Endothelial cell of umbilical vein (primary cell): Measurements from ENCODE around the gene ATP5MG. TPM values are rescaled to one million over a fixed set of nuclear protein-coding genes. Genes with fewer than 3 reads are reported as not detected.

Source experiments
- BruUV-seq: library from RNA; stranded (reverse); fragments of 400-500 nt; replicated peaks from 2 replicates; lab custom pipeline; 2021; lab: Mats Ljungman, UMichigan
- CTCF ChIA-PET: fragments of 300-600, 350-600 bp; sonication (Branson Sonifier 250); formaldehyde crosslinking; loops from one replicate; lab custom pipeline; 2021; ENCODE audit warnings: antibody characterized with exemption, inconsistent platforms; lab: Charles Lee
- POLR2A ChIA-PET: fragments of 300-600, 350-600 bp; sonication (Branson Sonifier 250); formaldehyde crosslinking; loops from one replicate; lab custom pipeline; 2021; ENCODE audit warnings: antibody characterized with exemption, inconsistent platforms; lab: Charles Lee
- DNase-seq: peaks from one replicate; pipeline ENCODE4 v3.0.0-alpha.2; 2011; ENCODE audit warnings: low read depth, low spot score
- FAIRE-seq: peaks from 2 replicates; lab custom pipeline; 2011; peaks lifted over from hg19 to GRCh38; lab: Jason Lieb, UNC
- H2AFZ ChIP-seq: 2 replicates; pipeline ENCODE4 v1.6.0; 2012; ENCODE audit warnings: low read depth, low read length, control low read depth, inconsistent platforms
- H3K27ac ChIP-seq: 2 replicates; pipeline ENCODE4 v1.5.1; 2011; ENCODE audit warnings: low read depth, mild to moderate bottlenecking, control low read depth, low read length, moderate library complexity; ENCODE audit not compliant: insufficient read depth
- H3K27me3 ChIP-seq, 2 experiments: 2 replicates each; pipeline versions ENCODE4 v1.6.0 to v1.6.1; 2011; ENCODE audit warnings: low read length in 2 of 2, mixed read lengths in 1 of 2; ENCODE audit not compliant: control insufficient read depth in 2 of 2, insufficient read depth in 2 of 2
- H3K36me3 ChIP-seq, 2 experiments: 2 replicates in 1 of 2; 3 replicates in 1 of 2; pipeline ENCODE4 v1.5.1; 2011; ENCODE audit warnings: low read length in 2 of 2, mild to moderate bottlenecking in 1 of 2, moderate library complexity in 1 of 2; ENCODE audit not compliant: control insufficient read depth in 2 of 2, insufficient read depth in 2 of 2; ENCODE audit errors: extremely low read depth in 1 of 2
- H3K4me1 ChIP-seq: 3 replicates; pipeline ENCODE4 v1.5.1; 2011; ENCODE audit warnings: mild to moderate bottlenecking, low read length; ENCODE audit not compliant: control insufficient read depth, insufficient read depth; ENCODE audit errors: extremely low read depth
- H3K4me2 ChIP-seq: 2 replicates; pipeline ENCODE4 v1.6.1; 2011; ENCODE audit warnings: low read length, control low read depth, mixed read lengths; ENCODE audit not compliant: insufficient read depth
- H3K4me3 ChIP-seq, 3 experiments: fragments of 200-600 bp in 1 of 3; sonication (generic), shearing (Covaris generic) in 1 of 3; replicated peaks in 1 of 3; 2 replicates each; pipeline ENCODE4 v1.5.1; 2011 to 2016; ENCODE audit warnings: control low read depth in 3 of 3, low read length in 3 of 3, mild to moderate bottlenecking in 2 of 3, inconsistent platforms in 1 of 3, low read depth in 1 of 3, moderate library complexity in 1 of 3; ENCODE audit not compliant: insufficient read depth in 1 of 3
- H3K79me2 ChIP-seq: 2 replicates; pipeline ENCODE4 v1.6.0; 2012; ENCODE audit warnings: low read length, inconsistent platforms; ENCODE audit not compliant: control insufficient read depth, insufficient read depth
- H3K9ac ChIP-seq: replicated peaks from 2 replicates; pipeline ENCODE3; 2011; ENCODE audit warnings: low read length, control low read depth; ENCODE audit not compliant: insufficient read depth; ENCODE audit errors: extremely low read depth
- H3K9me1 ChIP-seq: replicated peaks from 3 replicates; pipeline ENCODE4 v1.6.0; 2011; ENCODE audit warnings: mild to moderate bottlenecking, low read length; ENCODE audit not compliant: control insufficient read depth, insufficient read depth; ENCODE audit errors: extremely low read depth
- H3K9me3 ChIP-seq: replicated peaks from 2 replicates; pipeline ENCODE4 v1.5.1; 2012; ENCODE audit warnings: low read length, inconsistent platforms; ENCODE audit not compliant: control insufficient read depth, insufficient read depth
- H4K20me1 ChIP-seq: replicated peaks from 2 replicates; pipeline ENCODE3; 2011; ENCODE audit warnings: mild to moderate bottlenecking, low read length; ENCODE audit not compliant: control insufficient read depth, insufficient read depth; ENCODE audit errors: extremely low read depth
- EZH2 ChIP-seq: IDR thresholded peaks from 2 replicates; pipeline ENCODE4 v1.6.1; 2012; ENCODE audit warnings: borderline replicate concordance, low read depth, mild to moderate bottlenecking, moderate library complexity, low read length, inconsistent platforms; ENCODE audit not compliant: severe bottlenecking
- FOS ChIP-seq: IDR thresholded peaks from 2 replicates; pipeline ENCODE4 v1.6.1; 2011; ENCODE audit warnings: mild to moderate bottlenecking, low read length, moderate library complexity, borderline replicate concordance; ENCODE audit not compliant: insufficient read depth
- GATA2 ChIP-seq: IDR thresholded peaks from 2 replicates; pipeline ENCODE4 v1.7.0; 2011; ENCODE audit warnings: low read depth, mild to moderate bottlenecking, moderate library complexity, mixed read lengths, low read length; ENCODE audit not compliant: insufficient read length, insufficient read depth
- JUN ChIP-seq: IDR thresholded peaks from 2 replicates; pipeline ENCODE4 v1.6.1; 2011; ENCODE audit warnings: borderline replicate concordance, low read depth; ENCODE audit not compliant: insufficient read length, insufficient read depth
- MYC ChIP-seq: IDR thresholded peaks from one replicate; pipeline ENCODE4 v1.6.1; 2011; ENCODE audit warnings: mild to moderate bottlenecking, low read depth, low read length
- POLR2A ChIP-seq: IDR thresholded peaks from 2 replicates; pipeline ENCODE4 v1.6.1; 2012; ENCODE audit warnings: low read depth, mild to moderate bottlenecking, control low read depth, low read length
- POLR2AphosphoS5 ChIP-seq: IDR thresholded peaks from 2 replicates; pipeline ENCODE4 v1.6.1; 2012; ENCODE audit warnings: low read depth, mild to moderate bottlenecking, control low read depth, low read length, moderate library complexity; ENCODE audit not compliant: insufficient read depth
- dilution Hi-C: fragments of 300-500 bp; cut with MboI; formaldehyde crosslinking; loops from one replicate; pipeline ENCODE4 v1.15.0; 2019; ENCODE audit warnings: low sequenced_read_pairs; ENCODE audit not compliant: extremely low pct_ligation_motif_present
- intact Hi-C: fragments of 100-400 bp; cut with micrococcal nuclease; formaldehyde crosslinking; loops from one replicate; pipeline ENCODE4 v1.10.0; 2022
- polyA plus RNA-seq, 4 experiments: library from polyadenylated mRNA; depleted of rRNA in 3 of 4; stranded (reverse) in 3 of 4; unstranded in 1 of 4; fragments of >200 nt; gene quantifications; 2 replicates each; pipeline versions ENCODE4 v1.2.1 to v1.2.3, GENCODE V29; 2011 to 2012; ENCODE audit warnings: missing spikeins in 1 of 4
- total RNA-seq: library from RNA; stranded (reverse); gene quantifications from 2 replicates; pipeline ENCODE4 v1.2.3, GENCODE V29; 2021
- TF ChIP-seq, protein P1 (sequence below), 2 donors: IDR thresholded peaks; 1 replicate in 1 of 2; 2 replicates in 1 of 2; pipeline ENCODE4 v1.5.1; 2011; ENCODE audit warnings: low read length in 2 of 2, mild to moderate bottlenecking in 2 of 2, moderate library complexity in 2 of 2, control low read depth in 1 of 2, inconsistent platforms in 1 of 2, low read depth in 1 of 2; ENCODE audit not compliant: insufficient read depth in 1 of 2; ENCODE audit errors: extremely low read depth in 1 of 2
- TF ChIP-seq, protein P2 (sequence below): IDR thresholded peaks from 2 replicates; pipeline ENCODE4 v1.6.1; 2011; ENCODE audit not compliant: insufficient read depth, insufficient read length

ATP5MG gene
- total and polyA plus RNA-seq, 2 donors (not counting 3 experiments of a cell fraction or from before 2014, with no cell fraction given): 211 to 439 TPM

DNA sequence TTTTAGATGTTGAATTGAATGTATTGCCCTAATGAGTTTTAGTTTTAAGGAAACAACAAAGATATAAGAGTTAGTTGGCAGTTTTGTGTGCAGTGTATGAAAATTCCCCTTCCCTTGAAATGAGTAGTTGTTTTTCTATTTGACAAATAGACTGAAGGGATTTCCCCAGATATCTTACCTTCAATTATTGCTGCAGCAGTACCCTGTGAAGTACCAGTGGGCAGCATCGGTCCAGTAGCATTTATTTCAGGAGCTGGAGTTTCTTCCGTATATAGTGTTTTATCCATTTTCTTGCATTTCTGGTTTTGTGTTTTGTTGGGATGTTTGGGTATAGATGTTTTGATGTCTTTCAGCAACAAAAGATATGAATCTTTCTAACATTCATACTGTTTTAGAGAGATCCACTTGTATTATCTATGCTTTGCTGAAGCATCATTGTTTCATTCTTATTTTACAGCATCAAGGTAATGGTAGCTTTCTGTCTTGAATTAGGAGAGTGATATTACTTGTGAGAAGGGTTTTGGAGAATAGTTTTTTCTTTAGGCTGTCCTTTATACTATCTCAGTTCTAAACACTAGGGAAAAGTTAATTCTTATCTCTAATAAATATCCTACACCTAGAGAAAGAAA, 42.3 kb downstream of the ATP5MG start:
- ChIA-PET POLR2A (no interaction called here), CTCF (interaction anchor here (1.0 to 1.3 kb wide), 2 partner anchors 10 to 13 kb away, joined by 3 to 8 read pairs; no protein-coding TSS in a partner anchor)
- Histone ChIP-seq H3K4me2 (no peak overlapping the region), H3K27ac (no peak overlapping the region), H3K9me3 (no peaks in the 10 kb centered on the region), H3K79me2 (peaks cover 92% of the 10 kb centered on the region), H3K9ac (no peak overlapping the region), H3K9me1 (no peaks in the 10 kb centered on the region), H2AFZ (no peak overlapping the region), H3K36me3 (no peaks in the 10 kb centered on the region), H4K20me1 (peaks cover 42% of the 10 kb centered on the region), H3K4me1 (peaks cover 15% of the 10 kb centered on the region), H3K4me3 (no peak overlapping the region), H3K27me3 (no peaks in the 10 kb centered on the region)
- no peak for DNase-seq
- dilution Hi-C loops: no loop called here
- FAIRE-seq: no peak
- intact Hi-C loops: no loop called here
- TF ChIP-seq POLR2A: no peak
- TF ChIP-seq, protein P1, sequence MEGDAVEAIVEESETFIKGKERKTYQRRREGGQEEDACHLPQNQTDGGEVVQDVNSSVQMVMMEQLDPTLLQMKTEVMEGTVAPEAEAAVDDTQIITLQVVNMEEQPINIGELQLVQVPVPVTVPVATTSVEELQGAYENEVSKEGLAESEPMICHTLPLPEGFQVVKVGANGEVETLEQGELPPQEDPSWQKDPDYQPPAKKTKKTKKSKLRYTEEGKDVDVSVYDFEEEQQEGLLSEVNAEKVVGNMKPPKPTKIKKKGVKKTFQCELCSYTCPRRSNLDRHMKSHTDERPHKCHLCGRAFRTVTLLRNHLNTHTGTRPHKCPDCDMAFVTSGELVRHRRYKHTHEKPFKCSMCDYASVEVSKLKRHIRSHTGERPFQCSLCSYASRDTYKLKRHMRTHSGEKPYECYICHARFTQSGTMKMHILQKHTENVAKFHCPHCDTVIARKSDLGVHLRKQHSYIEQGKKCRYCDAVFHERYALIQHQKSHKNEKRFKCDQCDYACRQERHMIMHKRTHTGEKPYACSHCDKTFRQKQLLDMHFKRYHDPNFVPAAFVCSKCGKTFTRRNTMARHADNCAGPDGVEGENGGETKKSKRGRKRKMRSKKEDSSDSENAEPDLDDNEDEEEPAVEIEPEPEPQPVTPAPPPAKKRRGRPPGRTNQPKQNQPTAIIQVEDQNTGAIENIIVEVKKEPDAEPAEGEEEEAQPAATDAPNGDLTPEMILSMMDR (IDR thresholded peaks at IDR 0.05; ENCODE audit: extremely low read depth in 1 of 2, insufficient read depth in 1 of 2, low read depth in 1 of 2, low read length in 2 of 2): no peak
- BruUV-seq: no TSS peak

DNA sequence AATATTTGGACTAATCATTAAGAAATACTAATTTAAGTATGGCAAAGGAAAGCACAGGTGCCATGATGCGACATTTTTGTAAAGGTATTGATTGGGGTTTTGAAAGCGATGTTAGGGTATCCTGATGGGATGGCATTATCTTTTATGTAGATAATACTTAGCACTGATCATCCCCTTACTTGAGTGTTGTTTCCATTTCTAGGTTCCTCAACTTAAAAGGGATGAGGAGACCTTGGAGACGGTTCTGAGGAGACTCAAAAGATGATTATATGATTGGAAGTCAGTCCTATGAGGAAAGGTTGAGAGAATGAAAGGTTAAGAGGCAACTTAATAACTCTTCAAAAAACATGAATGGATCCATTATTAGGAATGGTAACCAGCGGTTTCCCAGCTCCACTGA, 46.0 kb downstream of the ATP5MG start:
- BruUV-seq: no TSS peak
- no peak overlapping the region for H3K4me2 ChIP-seq
- no peak overlapping the region for H2AFZ ChIP-seq
- H4K20me1 ChIP-seq: peaks cover 24% of the 10 kb centered on the region
- H3K27ac ChIP-seq: no peak overlapping the region
- H3K9ac ChIP-seq: no peak overlapping the region
- no peaks in the 10 kb centered on the region for H3K36me3 ChIP-seq
- no peak overlapping the region for H3K4me3 ChIP-seq
- peaks cover 4% of the 10 kb centered on the region for H3K4me1 ChIP-seq
- dilution Hi-C loops (no loop called here), intact Hi-C loops (no loop called here)
- TF ChIP-seq MYC (no peak), JUN (no peak), POLR2A (no peak), EZH2 (no peak), POLR2AphosphoS5 (no peak), GATA2 (no peak), FOS (no peak)
- TF ChIP-seq, protein P2, sequence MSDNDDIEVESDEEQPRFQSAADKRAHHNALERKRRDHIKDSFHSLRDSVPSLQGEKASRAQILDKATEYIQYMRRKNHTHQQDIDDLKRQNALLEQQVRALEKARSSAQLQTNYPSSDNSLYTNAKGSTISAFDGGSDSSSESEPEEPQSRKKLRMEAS: no peak
- TF ChIP-seq, protein P1 (IDR thresholded peaks at IDR 0.05; ENCODE audit: extremely low read depth in 1 of 2, insufficient read depth in 1 of 2, low read depth in 1 of 2, low read length in 2 of 2): no peak
- CTCF ChIA-PET: interaction anchor here (0.8 to 1.8 kb wide), 5 partner anchors 8 to 152 kb away, joined by 3 to 8 read pairs (median 4); no protein-coding TSS in a partner anchor
- no peaks in the 10 kb centered on the region for H3K27me3 ChIP-seq
- H3K9me3 ChIP-seq: no peaks in the 10 kb centered on the region
- no peaks in the 10 kb centered on the region for H3K9me1 ChIP-seq
- POLR2A ChIA-PET: no interaction called here
- FAIRE-seq: no peak
- H3K79me2 ChIP-seq: peaks cover 82% of the 10 kb centered on the region
- DNase-seq: no peak
